AG10803 (cell line): Measurements from ENCODE around the gene NKIRAS1.

Experiments used
- DNase-seq: peaks from one replicate; pipeline ENCODE4 v3.0.0; 2010; ENCODE audit warnings: low read depth
- H3K4me3 ChIP-seq: 2 replicates; pipeline ENCODE4 v1.5.1; 2011; ENCODE audit warnings: mild to moderate bottlenecking, low read length, control low read depth
- TF ChIP-seq, protein P1 (sequence below): conservative IDR thresholded peaks from 2 replicates; pipeline ENCODE4 v1.5.1; 2011; ENCODE audit warnings: mild to moderate bottlenecking, low read length, control low read depth, inconsistent platforms

Gene NKIRAS1

GRCh38 chr3:23904545-23904944 is 12.2 kb downstream of the NKIRAS1 start:
- TF ChIP-seq, protein P1, sequence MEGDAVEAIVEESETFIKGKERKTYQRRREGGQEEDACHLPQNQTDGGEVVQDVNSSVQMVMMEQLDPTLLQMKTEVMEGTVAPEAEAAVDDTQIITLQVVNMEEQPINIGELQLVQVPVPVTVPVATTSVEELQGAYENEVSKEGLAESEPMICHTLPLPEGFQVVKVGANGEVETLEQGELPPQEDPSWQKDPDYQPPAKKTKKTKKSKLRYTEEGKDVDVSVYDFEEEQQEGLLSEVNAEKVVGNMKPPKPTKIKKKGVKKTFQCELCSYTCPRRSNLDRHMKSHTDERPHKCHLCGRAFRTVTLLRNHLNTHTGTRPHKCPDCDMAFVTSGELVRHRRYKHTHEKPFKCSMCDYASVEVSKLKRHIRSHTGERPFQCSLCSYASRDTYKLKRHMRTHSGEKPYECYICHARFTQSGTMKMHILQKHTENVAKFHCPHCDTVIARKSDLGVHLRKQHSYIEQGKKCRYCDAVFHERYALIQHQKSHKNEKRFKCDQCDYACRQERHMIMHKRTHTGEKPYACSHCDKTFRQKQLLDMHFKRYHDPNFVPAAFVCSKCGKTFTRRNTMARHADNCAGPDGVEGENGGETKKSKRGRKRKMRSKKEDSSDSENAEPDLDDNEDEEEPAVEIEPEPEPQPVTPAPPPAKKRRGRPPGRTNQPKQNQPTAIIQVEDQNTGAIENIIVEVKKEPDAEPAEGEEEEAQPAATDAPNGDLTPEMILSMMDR: no peak
- DNase-seq: no peak
- H3K4me3 ChIP-seq: no peak overlapping the region

- DNase-seq: peak; percentile 44
- no peak overlapping the region for H3K4me3 ChIP-seq
- TF ChIP-seq, protein P1: peak; percentile 13; the same call in 1 of the 2 replicates
Observed at GRCh38 chr3:23900744-23901143, 16.0 kb downstream of the NKIRAS1 start.

- H3K4me3 ChIP-seq: no peak overlapping the region
- TF ChIP-seq, protein P1: no peak
- no peak for DNase-seq
Observed at GRCh38 chr3:23895181-23895580, 21.6 kb downstream of the NKIRAS1 start.

DNA sequence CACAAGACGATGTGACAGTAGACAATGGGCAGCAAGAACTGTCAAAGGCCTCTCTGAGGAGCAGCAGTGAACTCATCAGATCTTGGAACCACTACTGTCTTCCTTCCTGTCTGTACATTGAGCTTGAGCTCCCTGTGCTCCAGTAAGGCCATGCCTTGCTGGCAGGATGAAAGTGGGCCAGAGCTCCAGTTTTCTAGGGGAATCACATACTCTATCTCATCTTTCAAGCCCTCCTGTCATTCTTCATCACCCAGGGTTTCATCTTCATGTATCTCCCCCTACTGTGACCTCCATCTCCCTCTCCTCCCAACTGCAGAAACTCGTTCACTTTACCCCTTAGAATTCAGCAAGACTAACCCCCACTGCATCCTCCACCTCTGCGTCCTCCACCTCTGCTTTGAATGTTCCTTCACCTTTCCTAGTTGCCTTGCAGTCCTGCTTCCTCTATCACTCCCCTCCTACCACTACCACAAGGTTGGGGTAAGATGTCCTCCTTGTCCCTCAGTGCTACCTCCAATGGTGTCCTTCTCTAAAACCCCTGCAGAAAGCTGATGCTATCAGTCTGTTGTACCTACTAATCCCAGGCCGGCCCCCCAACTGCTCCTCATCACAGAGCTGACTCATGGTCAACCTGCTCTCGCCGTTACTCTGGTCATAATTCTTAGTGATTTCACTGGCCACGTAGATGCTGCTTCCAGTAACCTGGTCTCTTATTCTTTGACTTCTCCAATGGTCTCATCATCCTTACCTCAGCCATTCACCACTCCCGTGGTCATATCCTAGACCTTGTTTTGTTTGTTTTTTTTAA is 22.3 kb downstream of the NKIRAS1 start:
- no peak for DNase-seq
- TF ChIP-seq, protein P1: no peak
- no peak overlapping the region for H3K4me3 ChIP-seq

- DNase-seq: no peak
- TF ChIP-seq, protein P1: no peak
- no peak overlapping the region for H3K4me3 ChIP-seq
Observed at GRCh38 chr3:23889950-23890349, 26.8 kb downstream of the NKIRAS1 start.

GRCh38 chr3:23889386-23889785 is 27.4 kb downstream of the NKIRAS1 start:
- DNase-seq: no peak
- TF ChIP-seq, protein P1: no peak

GRCh38 chr3:23888617-23889228 is 28.1 kb downstream of the NKIRAS1 start:
- TF ChIP-seq, protein P1: peak; percentile 89
- peak; percentile 56 for DNase-seq
- H3K4me3 ChIP-seq: no peak overlapping the region

More at GRCh38 chr3:23889386-23889785, 27.4 kb downstream of the NKIRAS1 start:
- H3K4me3 ChIP-seq: no peak overlapping the region
